ENCODE data around the gene RIPOR3.

Gene RIPOR3

DNA sequence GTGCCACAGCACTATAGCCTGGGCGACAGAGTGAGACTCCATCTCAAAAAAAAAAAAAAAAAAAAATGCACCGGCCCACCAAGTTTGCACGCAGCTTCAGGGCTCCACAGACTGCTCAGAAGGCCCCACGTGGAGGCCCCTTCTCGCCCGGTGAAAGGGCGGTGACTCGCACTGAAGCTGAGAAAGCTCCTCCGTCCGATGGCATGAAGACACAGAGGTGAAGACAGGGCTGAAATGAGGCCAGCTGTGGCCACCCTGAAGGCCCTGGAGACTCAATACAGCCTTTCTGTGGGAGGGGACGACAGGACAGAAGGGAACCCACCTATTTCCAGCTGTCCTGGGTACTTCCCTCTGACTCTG is 97.1 kb downstream of the RIPOR3 start:
- FAIRE-seq (no peak), DNase-seq (ENCODE audit: low spot score) (no peak)

DNA sequence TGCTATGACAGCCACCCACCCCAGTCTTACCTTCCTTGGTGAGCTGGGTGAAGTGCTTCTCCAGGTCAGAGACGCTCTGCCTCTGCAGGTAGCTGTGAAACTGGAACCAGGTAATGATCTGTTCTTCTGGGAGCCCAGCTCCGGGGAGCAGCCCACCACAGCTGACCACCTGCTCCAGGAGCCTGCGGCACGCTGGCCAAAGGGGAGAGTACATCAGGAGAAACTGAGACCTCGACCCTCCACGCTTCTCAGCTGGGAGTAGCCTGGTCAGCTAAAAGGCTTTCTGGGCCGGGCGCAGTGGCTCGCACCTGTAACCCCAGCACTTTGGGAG is 98.4 kb downstream of the RIPOR3 start:
- no peak for DNase-seq (ENCODE audit: low spot score)
- FAIRE-seq = no peak

DNA sequence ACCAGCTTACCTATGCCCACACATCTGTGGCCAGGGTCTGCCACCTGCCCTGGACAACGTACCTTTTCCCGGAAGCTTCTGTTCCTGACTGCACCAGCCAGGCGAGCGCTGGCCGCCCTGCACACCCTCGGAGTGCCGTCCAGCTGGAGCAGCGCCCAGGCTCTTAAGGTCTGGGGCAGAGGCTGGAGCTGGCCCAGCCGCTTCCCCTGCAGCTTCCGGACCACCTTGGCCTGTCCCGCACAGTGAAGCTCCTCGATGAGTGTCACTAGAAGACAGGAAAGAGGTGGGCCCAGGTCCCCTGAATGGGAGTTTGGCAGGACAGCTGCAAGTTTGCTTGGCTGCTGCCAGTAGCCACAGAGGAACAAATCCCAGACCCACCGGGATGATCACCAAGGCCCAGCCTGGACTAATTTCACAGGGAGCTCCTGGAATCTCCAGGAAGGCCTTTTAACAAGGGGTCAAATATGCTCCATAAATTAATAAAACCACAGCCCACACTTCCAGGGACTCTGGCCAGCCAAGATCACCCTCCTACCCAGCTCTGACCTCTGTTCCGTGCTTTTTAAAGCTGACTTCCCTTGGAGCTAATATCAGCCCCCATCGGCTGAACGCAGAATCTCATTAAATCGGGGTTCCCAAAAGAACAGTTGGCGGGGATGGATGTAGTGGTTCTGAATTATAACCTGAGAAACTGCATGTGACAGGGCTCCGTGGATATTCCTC is 98.9 kb downstream of the RIPOR3 start:
- FAIRE-seq = no peak
- DNase-seq (ENCODE audit: low spot score) = no peak

DNA sequence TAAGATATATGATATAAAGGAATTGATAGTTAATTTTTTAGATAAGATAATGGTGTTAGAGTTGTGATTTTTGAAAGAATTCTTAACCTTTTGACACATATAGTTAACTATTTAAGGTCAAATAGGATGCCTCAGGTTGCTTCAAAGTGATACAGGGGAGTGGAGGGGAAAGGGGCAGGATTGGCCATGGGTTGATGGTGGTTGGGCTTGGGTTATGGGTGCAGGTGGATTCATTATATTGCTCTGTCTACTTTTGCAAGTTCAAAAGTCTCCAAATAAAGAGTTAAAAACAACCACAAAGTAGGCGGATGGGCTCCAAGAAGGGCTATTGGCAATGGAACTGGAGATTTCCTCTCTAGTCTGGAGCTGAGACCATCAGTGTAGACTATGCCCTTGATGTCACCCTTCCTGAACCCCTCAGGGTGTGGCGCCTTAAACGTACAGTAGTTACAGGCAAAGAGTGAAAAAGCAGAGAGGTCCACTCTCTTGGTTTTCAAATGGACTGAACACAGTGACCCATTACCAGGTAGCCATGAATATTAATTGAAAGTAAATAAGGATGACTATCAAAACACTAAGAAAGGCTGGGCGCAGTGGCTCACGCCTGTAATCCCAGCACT is 100.0 kb downstream of the RIPOR3 start:
- no peak for FAIRE-seq
- DNase-seq (ENCODE audit: low spot score) = no peak

DNA sequence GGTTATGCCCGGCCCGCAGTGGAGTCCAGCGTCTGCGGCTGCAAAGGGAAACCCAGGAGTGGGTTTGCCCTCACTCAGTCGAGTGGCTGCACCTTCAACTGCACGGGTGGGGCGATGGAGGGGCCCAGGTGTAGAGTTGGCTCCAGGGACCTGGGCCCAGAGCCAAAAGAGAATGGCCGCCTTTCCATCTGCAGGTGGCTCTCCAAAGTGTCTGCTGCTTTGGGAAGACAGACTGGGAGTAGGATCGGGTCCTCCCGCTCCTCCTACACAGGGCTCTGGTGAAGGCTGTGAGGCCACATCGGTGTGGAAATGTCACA is 101.0 kb downstream of the RIPOR3 start:
- DNase-seq (ENCODE audit: low spot score) = no peak
- no peak for FAIRE-seq

DNA sequence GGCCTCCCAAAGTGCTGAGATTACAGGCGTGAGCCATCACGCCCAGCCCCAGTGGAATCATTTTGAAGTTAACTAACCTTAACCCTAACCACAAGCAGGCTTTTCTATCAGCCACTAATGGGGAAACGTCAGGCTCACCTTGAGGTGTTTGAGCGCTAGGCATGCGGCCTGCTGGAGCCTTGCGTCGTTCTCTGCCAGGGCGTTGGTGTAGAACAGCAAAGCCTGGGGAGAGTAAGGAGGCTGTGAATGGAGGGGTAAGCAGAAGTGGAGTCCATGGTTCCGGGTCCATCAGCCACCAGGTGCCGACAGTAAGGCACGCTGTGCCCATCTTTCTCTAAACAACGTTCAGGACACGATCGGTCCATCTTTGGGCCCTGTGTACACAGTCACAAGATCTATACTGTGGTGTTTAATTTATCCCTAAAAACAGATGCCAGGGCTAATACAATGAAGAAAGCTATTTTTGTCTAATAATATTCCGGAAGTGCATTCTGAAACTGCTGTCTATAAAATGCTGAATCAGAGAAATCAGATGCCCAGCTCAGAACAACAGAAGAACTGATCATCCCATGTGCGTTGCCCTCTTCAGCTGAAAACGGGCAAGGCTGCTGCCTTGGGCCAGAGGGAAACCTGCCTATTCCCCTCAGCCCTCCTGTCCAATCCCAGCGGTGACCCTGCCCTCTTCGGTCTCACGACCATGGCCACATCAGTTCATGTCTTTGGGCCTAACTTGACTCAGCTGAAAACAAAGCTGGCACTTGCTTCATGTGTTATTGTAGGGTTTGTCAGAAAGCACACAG is 101.6 kb downstream of the RIPOR3 start:
- FAIRE-seq = no peak
- no peak for DNase-seq (ENCODE audit: low spot score)

DNA sequence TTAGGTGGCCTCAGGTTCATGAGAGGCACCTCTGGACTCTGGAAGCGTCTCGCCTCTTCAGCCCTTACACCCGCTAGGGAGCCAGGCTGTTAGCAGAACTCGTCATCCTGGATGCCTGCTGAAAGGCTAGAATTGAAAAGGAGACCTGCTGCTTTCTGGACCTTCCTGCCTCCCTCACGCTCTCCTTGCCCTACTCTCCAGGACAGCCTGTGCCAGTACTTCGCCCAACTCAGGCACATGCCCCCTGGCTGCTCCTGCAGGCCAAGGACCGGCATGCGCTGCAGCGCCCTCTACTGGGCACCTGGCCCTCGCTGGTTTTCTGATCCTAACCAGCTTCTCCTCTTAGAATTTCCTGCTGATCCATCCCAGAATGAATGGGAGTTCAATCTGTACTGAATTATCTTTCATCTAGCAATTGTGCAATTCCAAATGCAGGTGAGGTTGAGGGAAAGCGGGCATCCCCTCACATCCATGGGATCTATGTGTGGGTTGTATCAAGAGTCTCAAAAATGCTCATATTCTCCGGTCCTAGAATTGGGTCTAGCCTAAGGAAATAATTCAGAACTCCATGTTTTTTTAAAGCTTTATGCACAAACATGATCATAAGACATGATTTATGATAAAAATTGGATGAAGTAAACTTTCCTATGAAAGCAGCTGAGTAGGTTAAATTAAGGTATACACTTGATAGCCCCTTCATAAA is 103.2 kb downstream of the RIPOR3 start:
- DNase-seq (ENCODE audit: low spot score) (peak; percentile 96), FAIRE-seq (no peak)

DNA sequence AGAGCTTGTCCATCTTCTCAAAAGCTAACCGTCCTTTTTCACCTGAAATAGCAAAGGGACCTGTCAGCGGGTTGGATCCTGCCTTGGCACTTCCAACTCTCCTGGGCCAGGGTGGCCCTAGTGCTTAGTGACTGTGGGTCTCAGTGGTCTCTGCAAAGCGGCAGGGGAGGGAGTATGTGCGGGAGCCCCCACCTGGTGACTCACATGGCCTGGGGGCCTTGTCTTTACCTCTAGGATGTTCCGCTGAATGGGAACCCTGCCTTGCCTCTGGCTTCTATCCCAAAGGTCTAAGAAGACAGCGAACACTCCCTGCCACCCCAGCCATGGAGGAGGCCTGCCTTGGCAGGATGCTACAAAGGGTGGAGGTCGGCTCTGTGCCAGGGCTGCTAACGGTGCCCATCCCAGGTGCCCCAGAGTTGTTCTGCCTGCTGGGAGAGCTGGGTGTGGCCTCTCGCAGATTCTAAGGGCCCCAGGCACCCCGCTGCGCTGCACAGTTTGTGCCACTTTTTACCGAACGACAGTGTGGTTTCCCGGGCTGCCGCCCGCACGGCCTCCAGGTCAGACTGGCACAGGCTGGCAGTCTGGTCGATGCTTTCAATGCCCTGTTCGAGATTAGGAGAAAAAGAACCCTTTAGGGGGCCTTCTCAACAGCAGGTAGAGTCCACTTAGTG is 103.9 kb downstream of the RIPOR3 start:
- FAIRE-seq = no peak
- DNase-seq (ENCODE audit: low spot score) = no peak

DNA sequence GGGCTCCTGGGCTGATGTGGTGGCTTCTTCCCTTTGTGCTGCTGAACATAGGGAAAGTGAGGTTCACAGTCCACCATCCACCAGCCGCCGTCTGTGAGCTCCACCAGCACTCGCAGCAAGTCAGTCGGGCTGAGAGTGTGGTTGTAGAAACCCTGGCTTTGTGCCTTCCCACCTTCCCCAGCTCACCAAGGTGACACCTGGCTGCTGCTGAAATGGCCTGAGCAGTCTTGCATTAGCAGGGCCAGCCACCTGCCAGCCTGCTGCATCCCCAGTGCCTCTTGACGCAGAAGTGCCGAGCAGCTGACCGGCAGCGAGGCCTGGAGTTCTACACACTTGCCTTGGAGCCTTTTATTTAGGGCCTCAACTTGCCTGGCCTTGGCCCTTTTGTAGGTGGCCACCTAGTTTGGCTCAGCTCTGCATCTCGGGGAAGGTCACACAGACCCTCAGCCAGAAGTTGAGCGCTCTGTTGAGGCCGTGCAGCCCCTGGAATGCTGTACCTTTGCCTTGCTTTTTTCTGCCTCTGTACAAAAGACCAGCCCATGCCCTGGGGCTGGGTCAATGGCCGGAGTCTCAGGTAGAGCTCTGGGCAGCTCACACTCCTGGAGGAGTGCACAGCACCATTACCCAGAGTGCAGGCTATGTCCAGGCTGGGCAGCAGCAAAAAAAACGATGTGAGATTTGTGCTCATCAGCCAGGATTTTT is 104.7 kb downstream of the RIPOR3 start:
- FAIRE-seq (no peak), DNase-seq (ENCODE audit: low spot score) (no peak)

DNA sequence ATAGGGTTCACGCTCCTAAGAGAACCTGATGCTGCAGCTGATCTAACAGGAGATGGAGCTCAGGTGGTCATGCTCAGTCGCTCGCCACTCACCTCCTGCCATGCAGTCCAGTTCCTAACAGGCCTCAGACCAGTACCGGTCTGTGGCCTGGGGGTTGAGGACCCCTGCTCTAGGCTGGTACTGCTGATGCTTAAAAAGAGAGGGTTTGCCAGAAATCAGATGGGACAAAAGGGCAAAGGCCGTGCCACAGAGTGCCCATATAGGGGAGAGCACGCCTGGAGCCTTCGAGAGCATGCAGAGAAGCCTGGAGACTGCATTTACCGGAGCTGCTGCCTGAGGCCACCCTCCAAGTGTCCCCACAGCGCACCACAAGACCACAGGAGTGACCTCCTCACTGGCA is 105.7 kb downstream of the RIPOR3 start:
- FAIRE-seq = no peak

DNA sequence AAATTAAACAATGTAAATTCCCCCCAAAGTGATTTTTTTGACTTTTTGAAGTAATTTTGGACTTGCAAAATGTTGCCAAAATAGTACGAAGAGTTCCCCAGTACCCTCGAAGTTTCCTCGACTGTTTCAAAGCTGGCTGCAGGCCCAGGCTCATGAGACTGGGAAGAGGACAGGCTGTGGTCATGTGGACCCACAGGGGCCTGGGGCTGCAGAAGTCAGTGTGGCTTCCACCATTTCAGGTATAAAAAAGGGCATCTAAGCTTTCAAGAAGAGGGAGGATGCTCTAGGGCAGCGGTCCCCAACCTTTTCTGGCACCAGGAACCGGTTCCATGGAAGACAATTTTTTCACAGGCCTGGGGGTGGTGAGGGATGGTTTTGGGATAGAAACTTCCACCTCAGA is 106.1 kb downstream of the RIPOR3 start:
- FAIRE-seq (no peak), DNase-seq (ENCODE audit: low spot score) (no peak)

More for the DNA sequence above, 105.7 kb downstream of the RIPOR3 start:
- no peak for DNase-seq (ENCODE audit: low spot score)

DNA sequence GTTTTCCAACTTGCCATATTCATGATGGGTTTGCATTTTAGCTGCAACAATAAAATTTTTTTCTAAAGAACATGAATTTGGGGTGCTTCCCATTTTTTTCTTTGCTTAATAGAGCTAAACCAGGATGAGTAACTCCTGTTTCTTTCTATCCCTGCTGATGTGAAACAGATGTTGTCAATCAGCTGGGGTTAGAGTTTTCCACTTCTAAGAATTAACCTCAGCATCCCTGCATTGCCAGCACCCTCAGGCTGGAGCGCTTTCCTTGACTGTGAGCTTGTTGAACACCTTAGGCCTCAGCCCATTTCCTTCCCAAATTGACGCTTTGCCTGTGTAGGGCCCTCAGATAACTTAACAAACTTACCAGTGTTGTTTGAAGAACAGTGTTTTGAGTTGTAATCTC is 106.7 kb downstream of the RIPOR3 start:
- no peak for DNase-seq (ENCODE audit: low spot score)
- no peak for FAIRE-seq

DNA sequence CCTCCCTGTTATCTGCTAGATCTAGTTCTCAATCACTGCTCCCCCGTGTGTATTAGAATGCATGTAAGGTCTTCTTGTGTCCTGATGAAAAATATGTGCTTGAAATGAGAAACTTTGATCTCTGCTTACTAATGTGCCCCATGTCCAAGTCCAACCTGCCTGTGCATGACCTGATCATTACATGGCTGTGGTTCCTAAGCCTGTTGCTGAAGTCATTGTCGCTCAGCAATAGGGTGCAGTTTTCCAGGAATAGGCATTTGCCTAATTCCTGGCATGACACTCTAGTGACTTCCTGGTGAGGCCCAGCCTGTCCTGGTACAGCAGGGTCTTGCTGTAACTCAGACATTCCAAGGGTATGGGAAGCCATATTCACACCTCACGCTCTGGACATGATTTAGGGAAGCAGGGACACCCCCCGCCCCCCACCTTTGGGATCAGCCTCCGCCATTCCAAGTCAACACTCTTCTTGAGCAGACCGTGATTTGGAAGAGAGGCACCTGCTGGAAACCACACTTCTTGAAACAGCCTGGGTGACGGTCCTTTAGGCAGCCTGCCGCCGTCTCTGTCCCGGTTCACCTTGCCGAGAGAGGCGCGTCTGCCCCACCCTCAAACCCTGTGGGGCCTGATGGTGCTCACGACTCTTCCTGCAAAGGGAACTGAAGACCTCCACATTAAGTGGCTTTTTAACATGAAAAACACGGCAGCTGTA is 107.7 kb downstream of the RIPOR3 start:
- no peak for FAIRE-seq
- no peak for DNase-seq (ENCODE audit: low spot score)

DNA sequence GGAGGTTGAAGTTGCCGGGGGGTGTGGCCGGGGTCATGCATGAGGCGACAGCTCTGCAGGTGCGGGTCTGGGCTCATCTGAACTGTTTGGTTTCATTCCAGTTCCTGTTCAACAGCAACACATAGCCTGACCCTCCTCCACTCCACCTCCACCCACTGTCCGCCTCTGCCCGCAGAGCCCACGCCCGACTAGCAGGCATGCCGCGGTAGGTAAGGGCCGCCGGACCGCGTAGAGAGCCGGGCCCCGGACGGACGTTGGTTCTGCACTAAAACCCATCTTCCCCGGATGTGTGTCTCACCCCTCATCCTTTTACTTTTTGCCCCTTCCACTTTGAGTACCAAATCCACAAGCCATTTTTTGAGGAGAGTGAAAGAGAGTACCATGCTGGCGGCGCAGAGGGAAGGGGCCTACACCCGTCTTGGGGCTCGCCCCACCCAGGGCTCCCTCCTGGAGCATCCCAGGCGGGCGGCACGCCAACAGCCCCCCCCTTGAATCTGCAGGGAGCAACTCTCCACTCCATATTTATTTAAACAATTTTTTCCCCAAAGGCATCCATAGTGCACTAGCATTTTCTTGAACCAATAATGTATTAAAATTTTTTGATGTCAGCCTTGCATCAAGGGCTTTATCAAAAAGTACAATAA is 108.6 kb downstream of the RIPOR3 start:
- FAIRE-seq (no peak), DNase-seq (ENCODE audit: low spot score) (no peak)

DNA sequence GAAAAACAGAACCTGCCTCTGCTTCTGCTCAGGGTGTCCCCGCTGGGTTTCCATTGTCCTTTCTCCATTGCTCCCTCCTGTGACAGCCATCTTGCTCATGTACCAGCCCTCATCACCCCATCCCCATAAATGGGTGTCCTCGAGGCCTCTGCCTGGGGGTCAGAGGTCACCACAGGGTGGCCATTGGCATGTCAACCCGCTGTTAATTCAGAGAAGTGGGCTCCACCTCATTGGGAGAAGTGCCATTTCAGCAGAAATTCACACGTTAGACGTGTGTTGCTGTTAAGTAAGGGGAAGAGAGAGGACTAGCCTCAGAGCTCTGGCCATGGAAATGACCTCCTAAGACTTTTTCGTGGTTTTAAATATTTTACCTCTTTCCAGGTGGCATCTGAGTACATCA is 109.2 kb downstream of the RIPOR3 start:
- FAIRE-seq (no peak), DNase-seq (ENCODE audit: low spot score) (no peak)

DNA sequence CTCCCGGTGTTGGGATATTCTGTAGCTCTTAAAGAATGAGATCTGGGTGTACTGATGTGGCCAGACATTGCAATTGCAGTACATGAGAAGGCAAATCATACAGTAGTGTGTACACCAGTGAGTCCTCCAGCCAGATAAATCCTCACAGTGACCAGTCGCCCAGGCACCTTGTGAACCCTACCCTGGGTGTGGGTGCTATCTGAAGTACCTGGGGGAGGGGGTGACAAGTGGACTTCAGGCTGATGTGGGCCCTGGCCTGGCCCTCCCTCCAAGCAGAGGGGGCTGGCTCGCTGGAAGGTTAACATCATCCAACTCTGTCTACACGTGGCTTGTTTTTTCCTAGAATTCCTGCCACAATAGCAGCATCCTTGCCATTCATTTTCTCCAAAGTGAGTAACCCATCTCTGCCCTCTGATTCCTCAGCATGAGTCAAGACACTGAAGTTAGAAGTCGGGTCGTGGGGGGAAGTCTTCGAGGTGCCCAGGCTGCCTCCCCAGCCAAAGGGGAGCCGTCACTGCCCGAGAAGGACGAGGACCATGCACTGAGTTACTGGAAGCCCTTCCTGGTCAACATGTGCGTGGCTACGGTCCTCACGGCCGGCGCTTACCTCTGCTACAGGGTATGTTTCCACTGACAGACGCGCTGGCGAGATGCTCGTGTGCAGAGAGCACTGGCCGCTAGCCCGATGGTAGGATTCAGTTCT is 110.3 kb downstream of the RIPOR3 start:
- FAIRE-seq (no peak), DNase-seq (ENCODE audit: low spot score) (no peak)

DNA sequence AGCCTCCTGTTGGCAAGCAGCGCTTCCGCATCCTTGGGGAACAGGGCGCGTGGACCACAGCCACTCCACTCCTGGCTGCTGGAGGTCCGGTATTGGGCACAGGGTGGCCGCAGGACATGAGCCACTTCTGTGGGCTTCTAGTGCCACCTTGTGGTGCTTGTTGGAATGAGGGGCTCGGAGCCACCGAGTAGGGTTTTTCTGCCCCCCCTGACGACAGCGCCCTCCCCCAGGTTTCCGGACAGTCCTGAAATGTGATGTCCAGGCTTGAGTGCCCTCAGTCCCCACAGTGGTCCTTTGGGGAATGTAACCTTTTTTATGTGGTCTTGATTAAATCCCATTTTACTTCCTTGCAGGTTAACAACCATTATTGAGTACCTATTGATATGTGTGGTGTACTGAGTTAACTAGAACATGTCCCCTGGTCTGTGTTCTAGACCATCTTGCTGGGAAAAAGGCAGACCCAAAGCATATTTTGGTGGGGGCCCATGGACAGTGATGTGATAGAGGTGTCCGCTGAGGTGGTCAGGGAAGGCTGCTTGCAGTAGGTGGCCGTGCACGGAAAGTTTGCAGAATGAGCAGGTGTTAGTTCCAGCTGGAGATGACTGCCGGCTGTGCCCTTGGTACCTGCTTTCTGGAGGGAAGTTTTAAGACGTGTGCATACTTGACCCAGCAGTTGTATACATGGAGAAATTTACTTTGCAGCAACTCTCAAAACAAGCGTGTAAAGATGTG is 111.2 kb downstream of the RIPOR3 start:
- peak; percentile 90 for DNase-seq (ENCODE audit: low spot score)
- no peak for FAIRE-seq

DNA sequence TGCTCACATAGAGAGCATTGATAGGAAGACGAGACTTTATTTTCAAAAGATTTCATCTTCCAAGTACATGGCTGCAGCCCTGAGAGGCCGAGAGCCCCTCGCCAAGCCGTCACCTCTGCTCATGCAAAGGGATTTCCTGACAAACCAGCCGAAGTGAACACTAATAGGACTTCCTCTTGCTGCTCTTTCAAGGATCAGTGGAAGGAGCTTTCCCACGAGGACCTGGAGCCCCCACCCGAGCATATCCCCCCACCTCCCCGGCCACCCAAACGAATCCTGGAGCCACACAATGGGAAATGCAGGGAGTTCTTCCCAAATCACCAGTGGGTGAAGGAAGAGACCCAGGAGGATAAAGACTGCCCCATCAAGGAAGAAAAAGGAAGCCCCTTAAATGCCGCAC is 111.8 kb downstream of the RIPOR3 start:
- DNase-seq (ENCODE audit: low spot score) = no peak
- FAIRE-seq = no peak

DNA sequence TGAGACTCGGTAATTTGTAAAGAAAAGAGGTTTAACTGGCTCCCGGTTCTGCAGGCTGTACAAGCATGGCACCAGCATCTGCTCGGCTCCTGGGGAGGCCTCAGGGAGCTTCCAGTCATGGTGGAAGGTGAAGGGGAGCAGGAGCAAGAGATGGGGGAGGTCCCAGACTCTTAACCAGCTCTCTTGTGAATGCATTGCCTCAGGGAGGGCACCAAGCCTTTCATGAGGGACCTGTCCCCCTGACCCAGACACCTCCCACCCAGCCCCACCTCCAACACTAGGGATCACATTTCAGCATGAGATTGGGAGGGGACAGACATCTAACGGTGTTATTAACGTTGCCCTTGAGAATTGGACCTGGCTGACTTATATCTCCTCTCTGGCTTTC is 112.6 kb downstream of the RIPOR3 start:
- no peak for FAIRE-seq
- DNase-seq (ENCODE audit: low spot score) = no peak
